ENCODE results near the gene SERP2. TPM values are rescaled to one million over a fixed set of nuclear protein-coding genes. Genes with fewer than 3 reads are reported as not detected.

The SERP2 gene
- total and polyA plus RNA-seq, 9 of the 15 experiments (the other 6 are each of a cell fraction or from before 2014, with no cell fraction given), result 0.13 TPM; not detected in 8

DNA sequence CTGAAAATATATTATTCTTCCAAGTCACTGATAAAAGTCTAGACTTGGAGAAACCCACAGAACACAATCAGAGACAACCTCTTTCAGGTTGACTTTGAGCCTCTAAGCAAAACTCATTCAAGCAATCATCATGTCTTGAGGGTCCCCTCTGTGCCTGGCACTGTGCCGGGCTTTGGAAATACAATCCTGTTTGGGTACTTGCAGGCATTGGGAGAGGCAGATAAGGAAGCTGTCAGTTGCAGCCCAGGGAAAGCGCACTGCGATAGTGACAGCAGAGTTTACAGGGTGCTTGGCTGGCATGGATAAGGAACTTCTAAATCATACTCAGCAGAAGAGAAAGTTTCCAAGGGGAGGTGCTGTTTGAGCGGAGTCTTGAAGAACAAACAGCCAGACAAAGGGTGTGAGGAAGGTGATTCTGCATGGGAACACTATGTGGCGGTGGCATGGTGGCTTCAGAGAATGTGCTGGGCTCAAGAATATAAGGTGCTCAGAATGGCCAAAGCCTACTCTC lies 9.1 kb downstream of the SERP2 start (continued):
- TF ChIP-seq CREBBP (IDR thresholded peaks at IDR 0.05; ENCODE audit: low read depth, low read length) (no peak), HDAC3 (IDR thresholded peaks at IDR 0.05; ENCODE audit: borderline replicate concordance, partially characterized antibody) (peak; percentile 75), PHB (CRISPR knock-in tag; IDR thresholded peaks at IDR 0.05) (no peak), BCOR (IDR thresholded peaks at IDR 0.05) (peak; percentile 79), GTF2F1 (IDR thresholded peaks at IDR 0.05; ENCODE audit: low read depth, low read length) (no peak), NCOA1 (IDR thresholded peaks at IDR 0.05; ENCODE audit: low read depth) (peak; percentile 46; the same call in 1 of the 2 replicates), ZNF436 (CRISPR knock-in tag; IDR thresholded peaks at IDR 0.05) (no peak), SRSF3 (IDR thresholded peaks at IDR 0.05; ENCODE audit: insufficient read depth, low read length) (no peak), HMG20A (CRISPR knock-in tag; conservative IDR thresholded peaks at IDR 0.05) (no peak), XRCC4 (IDR thresholded peaks at IDR 0.05; ENCODE audit: extremely low read depth, insufficient read depth, insufficient read length) (no peak), ELF2 (CRISPR knock-in tag; IDR thresholded peaks at IDR 0.05) (no peak), SNIP1 (IDR thresholded peaks at IDR 0.05; ENCODE audit: low read depth) (no peak), MCM7 (IDR thresholded peaks at IDR 0.05) (no peak), ZNF212 (CRISPR knock-in tag; IDR thresholded peaks at IDR 0.05) (no peak), BHLHE40 (IDR thresholded peaks at IDR 0.05; ENCODE audit: low read length) (peak; percentile 33; the same call in 1 of the 2 replicates), NUFIP1 (IDR thresholded peaks at IDR 0.05; ENCODE audit: partially characterized antibody) (no peak), FOXK2 (conservative IDR thresholded peaks at IDR 0.05 in 1 of 2, IDR thresholded peaks at IDR 0.05 in 1 of 2; ENCODE audit: low read depth in 2 of 2) (no peak; a peak in 1 of 4 replicates), POLR2AphosphoS2 (IDR thresholded peaks at IDR 0.05; ENCODE audit: low read length) (no peak), POLR2A (conservative IDR thresholded peaks at IDR 0.05) (no peak), BCL6 (CRISPR knock-in tag; IDR thresholded peaks at IDR 0.05) (no peak)
- TF ChIP-seq, protein P1, sequence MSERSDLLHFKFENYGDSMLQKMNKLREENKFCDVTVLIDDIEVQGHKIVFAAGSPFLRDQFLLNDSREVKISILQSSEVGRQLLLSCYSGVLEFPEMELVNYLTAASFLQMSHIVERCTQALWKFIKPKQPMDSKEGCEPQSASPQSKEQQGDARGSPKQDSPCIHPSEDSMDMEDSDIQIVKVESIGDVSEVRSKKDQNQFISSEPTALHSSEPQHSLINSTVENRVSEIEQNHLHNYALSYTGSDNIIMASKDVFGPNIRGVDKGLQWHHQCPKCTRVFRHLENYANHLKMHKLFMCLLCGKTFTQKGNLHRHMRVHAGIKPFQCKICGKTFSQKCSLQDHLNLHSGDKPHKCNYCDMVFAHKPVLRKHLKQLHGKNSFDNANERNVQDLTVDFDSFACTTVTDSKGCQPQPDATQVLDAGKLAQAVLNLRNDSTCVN (CRISPR knock-in tag; IDR thresholded peaks at IDR 0.05), result no peak
- TF ChIP-seq, protein P2, sequence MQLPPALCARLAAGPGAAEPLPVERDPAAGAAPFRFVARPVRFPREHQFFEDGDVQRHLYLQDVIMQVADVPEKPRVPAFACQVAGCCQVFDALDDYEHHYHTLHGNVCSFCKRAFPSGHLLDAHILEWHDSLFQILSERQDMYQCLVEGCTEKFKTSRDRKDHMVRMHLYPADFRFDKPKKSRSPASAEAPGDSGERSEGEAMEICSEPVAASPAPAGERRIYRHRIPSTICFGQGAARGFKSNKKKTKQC (CRISPR knock-in tag; IDR thresholded peaks at IDR 0.05), result no peak
- TF ChIP-seq, protein P3, sequence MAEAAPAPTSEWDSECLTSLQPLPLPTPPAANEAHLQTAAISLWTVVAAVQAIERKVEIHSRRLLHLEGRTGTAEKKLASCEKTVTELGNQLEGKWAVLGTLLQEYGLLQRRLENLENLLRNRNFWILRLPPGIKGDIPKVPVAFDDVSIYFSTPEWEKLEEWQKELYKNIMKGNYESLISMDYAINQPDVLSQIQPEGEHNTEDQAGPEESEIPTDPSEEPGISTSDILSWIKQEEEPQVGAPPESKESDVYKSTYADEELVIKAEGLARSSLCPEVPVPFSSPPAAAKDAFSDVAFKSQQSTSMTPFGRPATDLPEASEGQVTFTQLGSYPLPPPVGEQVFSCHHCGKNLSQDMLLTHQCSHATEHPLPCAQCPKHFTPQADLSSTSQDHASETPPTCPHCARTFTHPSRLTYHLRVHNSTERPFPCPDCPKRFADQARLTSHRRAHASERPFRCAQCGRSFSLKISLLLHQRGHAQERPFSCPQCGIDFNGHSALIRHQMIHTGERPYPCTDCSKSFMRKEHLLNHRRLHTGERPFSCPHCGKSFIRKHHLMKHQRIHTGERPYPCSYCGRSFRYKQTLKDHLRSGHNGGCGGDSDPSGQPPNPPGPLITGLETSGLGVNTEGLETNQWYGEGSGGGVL (CRISPR knock-in tag; IDR thresholded peaks at IDR 0.05), result no peak
- TF ChIP-seq, protein P4, sequence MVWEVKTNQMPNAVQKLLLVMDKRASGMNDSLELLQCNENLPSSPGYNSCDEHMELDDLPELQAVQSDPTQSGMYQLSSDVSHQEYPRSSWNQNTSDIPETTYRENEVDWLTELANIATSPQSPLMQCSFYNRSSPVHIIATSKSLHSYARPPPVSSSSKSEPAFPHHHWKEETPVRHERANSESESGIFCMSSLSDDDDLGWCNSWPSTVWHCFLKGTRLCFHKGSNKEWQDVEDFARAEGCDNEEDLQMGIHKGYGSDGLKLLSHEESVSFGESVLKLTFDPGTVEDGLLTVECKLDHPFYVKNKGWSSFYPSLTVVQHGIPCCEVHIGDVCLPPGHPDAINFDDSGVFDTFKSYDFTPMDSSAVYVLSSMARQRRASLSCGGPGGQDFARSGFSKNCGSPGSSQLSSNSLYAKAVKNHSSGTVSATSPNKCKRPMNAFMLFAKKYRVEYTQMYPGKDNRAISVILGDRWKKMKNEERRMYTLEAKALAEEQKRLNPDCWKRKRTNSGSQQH (CRISPR knock-in tag; IDR thresholded peaks at IDR 0.05), result no peak
- TF ChIP-seq, protein P5, sequence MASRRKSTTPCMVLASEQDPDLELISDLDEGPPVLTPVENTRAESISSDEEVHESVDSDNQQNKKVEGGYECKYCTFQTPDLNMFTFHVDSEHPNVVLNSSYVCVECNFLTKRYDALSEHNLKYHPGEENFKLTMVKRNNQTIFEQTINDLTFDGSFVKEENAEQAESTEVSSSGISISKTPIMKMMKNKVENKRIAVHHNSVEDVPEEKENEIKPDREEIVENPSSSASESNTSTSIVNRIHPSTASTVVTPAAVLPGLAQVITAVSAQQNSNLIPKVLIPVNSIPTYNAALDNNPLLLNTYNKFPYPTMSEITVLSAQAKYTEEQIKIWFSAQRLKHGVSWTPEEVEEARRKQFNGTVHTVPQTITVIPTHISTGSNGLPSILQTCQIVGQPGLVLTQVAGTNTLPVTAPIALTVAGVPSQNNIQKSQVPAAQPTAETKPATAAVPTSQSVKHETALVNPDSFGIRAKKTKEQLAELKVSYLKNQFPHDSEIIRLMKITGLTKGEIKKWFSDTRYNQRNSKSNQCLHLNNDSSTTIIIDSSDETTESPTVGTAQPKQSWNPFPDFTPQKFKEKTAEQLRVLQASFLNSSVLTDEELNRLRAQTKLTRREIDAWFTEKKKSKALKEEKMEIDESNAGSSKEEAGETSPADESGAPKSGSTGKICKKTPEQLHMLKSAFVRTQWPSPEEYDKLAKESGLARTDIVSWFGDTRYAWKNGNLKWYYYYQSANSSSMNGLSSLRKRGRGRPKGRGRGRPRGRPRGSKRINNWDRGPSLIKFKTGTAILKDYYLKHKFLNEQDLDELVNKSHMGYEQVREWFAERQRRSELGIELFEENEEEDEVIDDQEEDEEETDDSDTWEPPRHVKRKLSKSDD (conservative IDR thresholded peaks at IDR 0.05; ENCODE audit: low read length), result no peak

All from K562 (cell line).